SK-N-SH treated with all-trans-retinoic acid at 6 μM for 48 hours (cell line): Measurements from ENCODE around the gene FANCC.

Experiments
- CSDC2 ChIP-seq: fragments of 250-450 bp; sonication (Bioruptor Pico); IDR thresholded peaks from 2 replicates; pipeline ENCODE4 v1.5.0; 2020; ENCODE audit warnings: mild to moderate bottlenecking, moderate library complexity
- GLIS3 ChIP-seq: fragments of 250-450 bp; sonication (Bioruptor Pico); IDR thresholded peaks from 2 replicates; pipeline ENCODE4 v1.5.0; 2020; ENCODE audit warnings: mild to moderate bottlenecking, moderate library complexity
- RARB ChIP-seq: fragments of 250-450 bp; sonication (Bioruptor Pico); IDR thresholded peaks from 2 replicates; pipeline ENCODE4 v1.8.0; 2021; ENCODE audit warnings: mild to moderate bottlenecking, moderate library complexity
- TOX ChIP-seq: fragments of 250-450 bp; sonication (Bioruptor Pico); IDR thresholded peaks from 2 replicates; pipeline ENCODE4 v1.8.0; 2021; ENCODE audit warnings: mild to moderate bottlenecking, moderate library complexity, borderline replicate concordance
- ZC3H10 ChIP-seq: fragments of 250-450 bp; sonication (Bioruptor Pico); IDR thresholded peaks from 2 replicates; pipeline ENCODE4 v1.5.1; 2021; ENCODE audit warnings: mild to moderate bottlenecking, moderate library complexity
- ZFP3 ChIP-seq: fragments of 250-450 bp; sonication (Bioruptor Pico); IDR thresholded peaks from 2 replicates; pipeline ENCODE4 v1.5.0; 2020; ENCODE audit warnings: mild to moderate bottlenecking, moderate library complexity
- ZFP30 ChIP-seq: fragments of 450-650 bp; formaldehyde crosslinking; IDR thresholded peaks from 2 replicates; pipeline ENCODE4 v1.5.0; 2022; ENCODE audit warnings: mild to moderate bottlenecking, moderate library complexity

GRCh38 chr9:95109456-95109855, 208.1 kb downstream of the FANCC start:
- TF ChIP-seq CSDC2 (CRISPR knock-in tag) = no peak
- TF ChIP-seq TOX = no peak
- TF ChIP-seq ZFP30 (CRISPR knock-in tag) = no peak
- TF ChIP-seq ZC3H10 (CRISPR knock-in tag) = no peak
- TF ChIP-seq ZFP3 (CRISPR knock-in tag) = no peak
- TF ChIP-seq GLIS3 = no peak
- TF ChIP-seq RARB (CRISPR knock-in tag) = no peak
